Endothelial cell of umbilical vein (primary cell): ENCODE results near the gene FAM13C.

ENCODE experiments used
- EZH2 ChIP-seq: IDR thresholded peaks from 2 replicates; pipeline ENCODE4 v1.6.1; 2012; ENCODE audit warnings: borderline replicate concordance, low read depth, mild to moderate bottlenecking, moderate library complexity, low read length, inconsistent platforms; ENCODE audit not compliant: severe bottlenecking
- GATA2 ChIP-seq: IDR thresholded peaks from 2 replicates; pipeline ENCODE4 v1.7.0; 2011; ENCODE audit warnings: low read depth, mild to moderate bottlenecking, moderate library complexity, mixed read lengths, low read length; ENCODE audit not compliant: insufficient read length, insufficient read depth
- POLR2A ChIP-seq: IDR thresholded peaks from 2 replicates; pipeline ENCODE4 v1.6.1; 2012; ENCODE audit warnings: low read depth, mild to moderate bottlenecking, control low read depth, low read length
- POLR2AphosphoS5 ChIP-seq: IDR thresholded peaks from 2 replicates; pipeline ENCODE4 v1.6.1; 2012; ENCODE audit warnings: low read depth, mild to moderate bottlenecking, control low read depth, low read length, moderate library complexity; ENCODE audit not compliant: insufficient read depth
- TF ChIP-seq, protein P1 (sequence below), 2 donors: IDR thresholded peaks; 1 replicate in 1 of 2; 2 replicates in 1 of 2; pipeline ENCODE4 v1.5.1; 2011; ENCODE audit warnings: low read length in 2 of 2, mild to moderate bottlenecking in 2 of 2, moderate library complexity in 2 of 2, control low read depth in 1 of 2, inconsistent platforms in 1 of 2, low read depth in 1 of 2; ENCODE audit not compliant: insufficient read depth in 1 of 2; ENCODE audit errors: extremely low read depth in 1 of 2
- TF ChIP-seq, protein P2 (sequence below): IDR thresholded peaks from 2 replicates; pipeline ENCODE4 v1.6.1; 2011; ENCODE audit not compliant: insufficient read depth, insufficient read length

DNA sequence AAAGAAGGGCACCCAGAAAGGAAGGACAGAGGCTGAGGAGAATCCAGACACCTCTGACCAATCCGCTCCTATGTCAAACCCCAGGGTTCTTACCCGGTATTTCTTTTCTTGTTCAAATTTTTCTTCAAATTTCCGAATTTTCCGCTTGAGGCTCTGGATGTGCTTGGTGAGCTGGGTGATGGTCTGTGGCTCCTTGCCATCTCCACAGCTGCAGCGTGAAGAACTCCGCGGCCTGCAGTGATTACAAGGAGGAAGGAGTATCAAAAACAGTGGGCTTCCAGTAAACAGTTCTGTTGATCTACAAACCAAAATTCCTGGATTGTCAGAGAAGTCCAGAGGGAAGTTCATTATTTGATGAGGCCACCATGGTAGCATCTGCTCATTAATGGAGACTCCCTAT, 93.9 kb downstream of the FAM13C start:
- TF ChIP-seq, protein P1, sequence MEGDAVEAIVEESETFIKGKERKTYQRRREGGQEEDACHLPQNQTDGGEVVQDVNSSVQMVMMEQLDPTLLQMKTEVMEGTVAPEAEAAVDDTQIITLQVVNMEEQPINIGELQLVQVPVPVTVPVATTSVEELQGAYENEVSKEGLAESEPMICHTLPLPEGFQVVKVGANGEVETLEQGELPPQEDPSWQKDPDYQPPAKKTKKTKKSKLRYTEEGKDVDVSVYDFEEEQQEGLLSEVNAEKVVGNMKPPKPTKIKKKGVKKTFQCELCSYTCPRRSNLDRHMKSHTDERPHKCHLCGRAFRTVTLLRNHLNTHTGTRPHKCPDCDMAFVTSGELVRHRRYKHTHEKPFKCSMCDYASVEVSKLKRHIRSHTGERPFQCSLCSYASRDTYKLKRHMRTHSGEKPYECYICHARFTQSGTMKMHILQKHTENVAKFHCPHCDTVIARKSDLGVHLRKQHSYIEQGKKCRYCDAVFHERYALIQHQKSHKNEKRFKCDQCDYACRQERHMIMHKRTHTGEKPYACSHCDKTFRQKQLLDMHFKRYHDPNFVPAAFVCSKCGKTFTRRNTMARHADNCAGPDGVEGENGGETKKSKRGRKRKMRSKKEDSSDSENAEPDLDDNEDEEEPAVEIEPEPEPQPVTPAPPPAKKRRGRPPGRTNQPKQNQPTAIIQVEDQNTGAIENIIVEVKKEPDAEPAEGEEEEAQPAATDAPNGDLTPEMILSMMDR (IDR thresholded peaks at IDR 0.05; ENCODE audit: extremely low read depth in 1 of 2, insufficient read depth in 1 of 2, low read depth in 1 of 2, low read length in 2 of 2), result no peak
- TF ChIP-seq, protein P2, sequence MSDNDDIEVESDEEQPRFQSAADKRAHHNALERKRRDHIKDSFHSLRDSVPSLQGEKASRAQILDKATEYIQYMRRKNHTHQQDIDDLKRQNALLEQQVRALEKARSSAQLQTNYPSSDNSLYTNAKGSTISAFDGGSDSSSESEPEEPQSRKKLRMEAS, result no peak
- no peak for TF ChIP-seq POLR2A
- no peak for TF ChIP-seq GATA2
- no peak for TF ChIP-seq EZH2
- no peak for TF ChIP-seq POLR2AphosphoS5
